Cortex of kidney (tissue), 1 donor: Measurements from ENCODE around the gene RAB8B.

ENCODE experiments used
- DNase-seq: peaks from one replicate; lab custom pipeline; 2025; lab: John Stamatoyannopoulos, UW

RAB8B gene

DNA sequence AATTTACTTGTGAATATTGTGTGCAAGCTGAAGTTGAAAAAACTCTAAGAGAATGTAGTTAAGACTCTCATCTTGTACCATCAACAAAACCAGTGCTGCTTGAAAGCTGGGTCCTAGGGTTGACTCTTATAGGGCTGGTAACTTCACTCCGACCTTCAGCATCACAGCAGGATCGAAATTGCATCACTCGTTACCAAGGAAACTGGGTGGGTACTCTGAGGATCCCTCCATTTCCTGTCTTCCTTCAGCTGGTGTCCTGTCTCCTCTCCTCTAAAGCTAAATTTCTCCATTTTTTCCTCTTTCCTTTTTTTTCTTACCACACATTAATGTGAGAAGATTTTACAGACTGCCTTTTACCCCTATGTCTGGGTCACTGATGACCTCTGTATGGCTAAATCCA is 85.0 kb downstream of the RAB8B start:
- no peak for DNase-seq

DNA sequence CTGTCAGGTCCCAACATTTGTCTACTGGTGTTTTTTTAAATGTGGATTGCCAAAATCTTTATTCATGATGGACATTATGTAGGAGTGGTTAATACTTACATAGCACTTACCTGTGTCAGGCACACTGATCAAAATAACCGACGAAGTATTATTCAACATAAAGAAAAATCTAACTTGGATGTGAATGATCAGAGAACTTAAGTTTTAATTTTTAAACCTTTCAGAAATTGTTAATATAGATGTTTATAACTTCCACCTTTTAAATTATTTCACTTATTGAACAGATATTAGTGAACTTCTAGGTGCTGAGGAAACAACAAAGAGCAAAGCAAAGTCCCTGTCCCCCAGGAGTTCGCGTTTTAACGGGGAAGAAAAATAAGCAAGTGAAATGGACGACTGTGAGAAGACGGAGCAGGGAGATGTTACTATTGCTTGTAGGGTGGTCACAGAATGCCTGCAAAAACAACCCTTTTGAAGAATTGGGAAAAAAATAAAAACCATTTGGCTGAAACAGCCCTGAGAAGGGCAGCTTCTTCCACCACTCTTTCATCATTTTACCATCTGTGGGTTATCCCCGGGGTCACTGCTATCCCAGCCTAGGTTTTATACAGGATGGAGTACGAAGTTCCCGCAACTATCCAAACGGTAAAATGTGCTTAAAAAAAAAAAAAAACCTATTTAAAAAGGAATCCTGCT is 87.1 kb downstream of the RAB8B start:
- no peak for DNase-seq

DNA sequence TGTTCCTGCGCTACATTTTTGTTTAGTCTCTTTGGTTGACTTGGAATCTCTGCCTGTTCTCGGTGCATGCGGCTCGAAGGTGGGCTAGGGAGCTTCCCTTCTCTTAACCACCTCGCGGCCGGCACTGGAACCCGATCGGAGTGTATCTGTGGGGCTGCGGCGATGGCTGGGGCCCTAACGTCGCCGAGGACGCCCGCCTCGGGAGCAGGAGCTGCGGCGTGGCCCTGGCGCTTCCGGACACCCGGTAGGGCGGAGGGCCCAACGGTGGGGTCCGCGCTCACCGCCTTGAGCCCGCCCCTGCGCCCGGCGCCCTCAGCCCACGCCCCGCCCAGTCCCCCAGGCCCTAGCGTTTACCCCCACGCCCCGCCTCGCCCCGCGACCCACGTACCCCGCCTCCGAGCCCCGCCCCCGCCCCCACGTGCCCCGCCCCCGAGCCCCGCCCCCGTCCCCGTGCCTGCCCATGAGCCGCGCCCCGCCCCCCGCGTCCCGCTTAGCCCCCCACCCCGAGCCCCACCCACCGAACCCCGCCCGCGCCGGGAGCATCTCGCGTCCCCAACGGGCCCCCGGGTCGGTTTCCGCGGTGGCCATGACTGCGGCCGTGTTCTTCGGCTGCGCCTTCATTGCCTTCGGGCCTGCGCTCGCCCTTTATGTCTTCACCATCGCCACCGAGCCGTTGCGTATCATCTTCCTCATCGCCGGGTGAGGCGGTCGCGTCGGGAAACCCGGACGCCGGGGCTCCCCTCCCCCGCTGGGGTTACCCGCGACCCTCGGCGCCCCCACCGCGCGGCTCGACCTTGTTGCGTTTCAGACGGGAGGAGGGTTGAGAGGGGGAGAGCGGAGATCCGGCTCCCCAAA is 87.9 kb downstream of the RAB8B start, which contains the start of gene APH1B:
TSS of gene APH1B (plus strand) at position 568 of the 855 bp plus-strand sequence. CDS start at position 587, 19 bp downstream.
- no peak for DNase-seq

DNA sequence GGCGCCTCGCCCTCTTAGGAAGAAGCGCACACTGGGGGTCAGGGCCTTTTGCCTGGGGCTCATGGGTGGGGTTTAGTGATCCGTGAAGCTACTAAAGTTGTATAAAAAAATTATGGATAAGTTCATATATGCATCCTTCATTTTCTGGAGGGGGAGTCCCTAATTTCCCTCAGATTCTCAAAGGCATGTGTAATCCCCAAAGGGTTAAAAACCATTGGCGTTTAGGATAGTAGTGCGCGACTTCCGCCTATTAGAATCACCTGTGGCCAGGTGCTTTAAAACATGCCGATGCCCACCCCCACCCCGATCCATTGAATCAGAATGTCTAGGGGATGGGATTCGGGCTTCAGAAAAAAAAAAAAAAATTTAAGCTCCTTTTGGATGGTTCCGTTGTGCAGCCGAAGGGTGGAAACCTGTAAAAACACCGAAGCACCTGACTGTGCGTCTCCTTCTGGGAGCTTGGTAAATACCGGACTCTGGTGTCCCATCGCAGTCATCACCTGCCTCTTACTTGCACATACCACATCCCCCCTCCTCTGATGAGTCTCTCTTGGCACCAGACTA is 88.6 kb downstream of the RAB8B start:
- no peak for DNase-seq

DNA sequence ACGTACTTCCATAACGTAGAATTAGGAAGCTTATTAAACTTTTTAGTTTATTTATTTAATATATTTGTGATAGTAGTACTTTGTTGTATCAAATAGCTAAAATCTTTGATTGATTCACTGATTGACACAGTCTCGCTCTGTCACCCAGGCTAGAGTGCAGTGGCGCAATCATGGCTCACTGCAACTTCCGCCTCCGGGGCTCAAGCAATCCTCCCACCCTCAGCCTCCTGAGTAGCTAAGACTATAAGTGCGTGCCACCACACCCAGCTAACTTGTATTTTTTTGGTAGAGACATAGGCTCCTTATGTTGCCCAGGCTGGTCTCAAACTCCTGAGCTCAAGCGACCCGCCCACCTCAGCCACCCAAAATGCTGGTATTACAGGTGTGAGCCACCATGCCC is 93.7 kb downstream of the RAB8B start:
- DNase-seq, result no peak

DNA sequence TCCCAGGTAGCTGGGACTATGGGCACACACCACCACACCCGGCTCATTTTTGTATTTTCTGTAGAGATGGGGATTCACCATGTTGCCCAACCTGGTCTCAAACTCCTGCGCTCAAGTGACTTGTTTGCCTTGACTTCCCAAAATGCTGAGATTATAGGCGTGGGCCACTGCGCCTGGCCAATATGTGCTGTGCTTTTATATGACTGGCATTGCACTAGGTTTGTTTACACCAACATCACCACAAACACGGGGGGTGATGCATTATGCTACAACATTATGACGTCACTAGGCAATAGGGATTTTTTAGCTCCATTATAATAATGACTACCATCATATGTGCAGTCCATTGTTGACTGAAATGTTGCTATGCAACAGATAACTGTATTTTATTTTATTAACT is 94.9 kb downstream of the RAB8B start:
- DNase-seq, result no peak

DNA sequence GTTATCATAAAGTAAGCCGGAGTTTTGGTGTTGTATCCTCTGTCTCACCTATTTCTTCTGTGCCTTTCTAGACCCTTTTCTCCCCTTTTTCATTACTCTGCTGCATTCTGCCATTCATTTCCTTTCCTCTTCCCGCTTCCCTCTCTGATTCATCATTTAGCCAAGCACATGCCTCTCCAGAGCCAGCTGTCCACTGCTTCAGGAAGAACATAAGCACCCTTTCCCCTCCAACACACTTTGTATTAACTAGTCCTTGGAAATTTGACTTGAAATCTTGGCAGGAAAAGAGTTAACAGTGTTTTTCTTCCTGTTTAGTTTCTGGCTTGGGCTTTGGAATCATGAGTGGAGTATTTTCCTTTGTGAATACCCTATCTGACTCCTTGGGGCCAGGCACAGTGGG is 97.7 kb downstream of the RAB8B start:
- DNase-seq, result no peak

DNA sequence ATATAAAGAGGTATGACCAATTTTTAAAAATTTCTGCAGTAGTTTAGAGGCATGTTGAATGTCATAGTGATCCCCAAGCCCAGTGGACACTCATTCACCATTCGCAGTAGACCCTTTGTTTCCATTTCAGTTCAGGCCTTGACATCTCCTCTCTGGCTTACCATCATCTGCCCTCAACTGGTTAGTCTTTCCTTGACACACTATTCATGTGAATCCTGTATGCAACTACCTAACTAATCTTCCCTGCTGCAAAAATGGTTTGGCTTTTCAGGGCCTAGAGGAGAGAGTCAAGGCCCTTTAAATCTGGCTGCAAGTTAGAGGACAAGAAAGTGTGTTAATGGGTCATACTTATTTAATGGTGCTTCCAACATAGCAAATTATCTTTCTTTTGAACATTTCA is 98.9 kb downstream of the RAB8B start:
- no peak for DNase-seq

DNA sequence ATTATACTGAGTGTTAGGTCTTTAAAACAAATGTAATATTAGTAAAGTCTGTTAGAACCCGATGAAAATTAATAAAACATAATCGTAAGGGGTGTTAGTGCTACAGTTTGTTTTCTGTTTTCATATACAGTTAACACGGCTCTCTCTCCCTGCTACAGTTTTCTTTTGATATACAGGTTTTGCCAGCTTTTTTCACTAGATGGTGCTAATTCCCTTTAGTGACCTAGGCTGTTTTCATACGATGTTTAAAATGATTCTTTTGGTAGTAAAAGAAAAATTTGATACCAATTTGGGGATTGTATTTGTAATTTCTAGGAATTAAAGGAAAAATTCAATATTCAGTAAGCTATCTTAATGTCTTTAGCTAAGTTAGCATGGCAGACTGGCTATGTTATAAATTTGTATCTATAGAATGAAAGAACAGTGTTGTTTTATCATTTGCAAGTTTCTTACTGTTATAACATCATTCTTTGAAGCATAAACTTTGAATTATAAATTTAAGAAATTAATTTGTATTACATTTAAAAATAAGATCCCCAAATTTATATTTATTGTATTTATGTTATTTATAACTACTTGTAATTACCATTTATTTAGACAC is 99.5 kb downstream of the RAB8B start:
- no peak for DNase-seq

DNA sequence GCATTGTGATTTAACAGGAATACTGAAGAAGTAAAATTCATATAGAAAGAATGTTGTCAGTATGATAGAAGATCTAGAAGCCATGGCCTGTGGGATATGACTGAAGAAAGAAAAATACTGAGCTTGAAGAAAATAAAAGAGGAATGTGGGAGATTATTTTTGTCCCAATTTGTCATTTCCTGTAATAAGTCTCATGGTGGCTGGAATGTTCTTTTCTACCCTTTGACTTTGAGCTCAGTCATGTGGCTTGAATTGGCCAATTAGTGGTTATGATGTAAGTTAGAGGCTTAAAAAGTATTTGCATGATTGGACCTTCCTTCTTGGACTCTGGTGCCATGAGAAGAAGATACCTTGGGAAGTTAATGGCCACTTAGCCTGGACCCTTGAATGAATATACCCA is 102.1 kb downstream of the RAB8B start:
- no peak for DNase-seq

DNA sequence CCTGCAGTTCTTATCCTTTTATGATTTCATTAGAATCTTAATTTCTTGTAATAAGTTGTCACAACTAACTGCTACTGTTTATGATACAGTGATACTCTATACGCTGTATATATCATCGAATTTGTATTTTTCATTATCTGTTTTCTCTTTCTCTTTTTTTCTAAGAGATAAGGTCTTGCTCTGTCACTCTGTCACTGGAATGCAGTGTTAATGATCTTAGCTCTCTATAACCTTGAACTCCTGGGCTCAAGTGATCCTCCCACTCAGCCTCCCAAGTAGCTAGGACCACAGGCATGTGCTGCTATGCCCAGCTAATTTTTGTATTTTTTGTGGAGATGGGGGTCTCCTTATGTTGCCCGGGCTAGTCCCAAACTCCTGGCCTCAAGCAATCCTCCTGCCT is 102.8 kb downstream of the RAB8B start:
- DNase-seq, result no peak

DNA sequence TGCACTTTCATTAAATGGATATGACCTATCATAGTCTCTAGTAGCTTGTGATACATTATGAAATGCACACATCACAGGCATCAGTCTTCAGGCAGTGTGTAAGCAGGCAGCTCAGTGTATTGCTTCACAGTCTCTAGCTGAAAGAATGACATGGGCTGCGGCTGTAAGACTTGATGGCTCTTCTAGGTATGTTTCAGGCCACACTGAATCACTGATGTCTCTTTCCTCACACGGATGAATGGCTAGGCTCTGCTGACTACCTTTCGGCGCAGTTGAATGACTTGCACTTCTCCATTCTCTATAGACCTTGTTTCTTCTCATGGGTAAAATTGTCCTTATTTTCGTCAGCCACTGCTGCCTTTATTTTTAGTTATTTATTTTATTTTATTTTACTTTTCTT is 103.4 kb downstream of the RAB8B start:
- no peak for DNase-seq

DNA sequence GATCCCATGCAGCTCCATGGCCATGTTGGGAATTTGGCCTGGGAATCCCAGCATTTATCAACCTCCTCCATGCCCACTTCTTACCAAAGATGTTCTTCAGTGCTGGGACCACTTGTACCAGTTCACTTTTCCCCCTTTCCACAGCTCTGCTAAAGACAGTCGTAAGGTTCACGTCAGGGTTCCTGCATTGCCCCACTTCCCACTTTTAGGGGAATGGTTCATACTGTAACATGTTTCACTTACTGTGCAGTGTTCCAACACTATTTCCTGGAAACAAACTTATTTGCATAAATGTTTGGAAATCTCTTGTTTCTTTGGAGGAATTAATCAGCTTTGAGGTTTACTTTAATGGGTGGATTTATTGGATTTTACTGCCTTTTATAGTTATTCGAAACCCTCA is 105.0 kb downstream of the RAB8B start:
- no peak for DNase-seq

DNA sequence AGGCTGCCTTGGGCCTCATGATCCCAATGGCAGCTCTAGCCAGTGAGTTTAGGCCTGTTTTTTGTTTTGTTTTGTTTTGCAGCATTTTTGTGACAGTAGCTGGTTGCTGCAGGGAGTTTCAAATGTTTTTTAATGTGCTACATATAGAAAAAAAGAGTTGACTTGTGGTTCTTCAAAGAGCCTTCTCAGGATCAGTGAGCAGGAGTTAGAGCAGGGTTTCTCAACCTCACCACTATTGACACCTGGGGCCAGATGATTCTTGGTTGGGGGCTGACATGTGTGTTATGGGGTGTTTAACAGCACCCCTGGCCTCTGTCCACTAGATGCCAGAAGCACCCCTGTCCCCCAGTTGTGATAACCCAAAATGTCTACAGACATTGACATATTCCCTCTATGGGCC is 105.9 kb downstream of the RAB8B start:
- no peak for DNase-seq

DNA sequence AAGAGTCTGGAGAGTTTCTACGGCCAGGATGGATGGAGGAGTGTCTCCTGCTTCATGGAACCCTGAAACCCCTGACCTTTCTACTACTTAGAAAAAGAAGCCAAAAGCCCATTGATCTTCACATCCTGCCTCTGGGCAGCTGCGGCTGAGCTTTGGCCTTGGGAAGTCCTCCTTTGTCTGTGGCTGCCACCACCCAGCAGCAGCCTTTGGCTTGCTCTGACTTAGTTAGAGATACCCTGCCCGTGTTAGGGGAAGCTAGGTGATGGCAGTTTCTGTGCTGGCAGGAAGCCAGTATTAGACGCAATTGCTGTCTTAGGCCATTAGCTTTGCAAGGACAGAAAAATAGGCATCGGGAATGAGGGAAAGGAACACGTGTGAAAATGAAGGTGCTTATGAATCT is 106.8 kb downstream of the RAB8B start:
- DNase-seq, result no peak

DNA sequence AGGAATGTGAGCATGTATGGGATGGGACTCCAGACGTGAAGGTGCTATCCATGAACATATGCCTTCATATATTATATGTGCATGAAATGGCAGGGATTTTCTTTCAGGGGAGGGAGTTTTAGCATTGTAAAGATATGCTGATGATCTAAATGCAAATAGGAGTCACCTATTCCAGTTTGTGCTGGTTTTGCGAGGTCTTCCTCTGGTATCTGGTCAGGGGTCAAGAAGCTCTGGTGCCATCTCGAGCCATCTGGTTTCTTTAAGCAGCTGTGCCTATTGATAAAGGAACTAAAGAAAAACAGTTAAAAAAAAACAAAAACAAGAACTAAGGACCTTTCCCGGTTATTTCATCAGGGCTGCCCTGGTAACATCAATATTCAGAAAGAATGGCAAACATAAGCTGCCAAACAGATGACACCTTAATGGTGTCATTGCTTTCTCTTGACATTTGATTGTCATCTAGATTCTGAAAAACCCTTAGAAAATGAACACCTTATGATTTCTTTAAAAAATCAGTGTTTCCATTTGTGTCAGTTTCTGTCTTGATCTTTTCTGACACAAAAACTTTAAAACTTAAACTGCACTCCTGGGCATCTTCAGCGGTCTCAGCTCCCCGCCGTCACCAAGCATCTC is 110.7 kb downstream of the RAB8B start:
- no peak for DNase-seq

DNA sequence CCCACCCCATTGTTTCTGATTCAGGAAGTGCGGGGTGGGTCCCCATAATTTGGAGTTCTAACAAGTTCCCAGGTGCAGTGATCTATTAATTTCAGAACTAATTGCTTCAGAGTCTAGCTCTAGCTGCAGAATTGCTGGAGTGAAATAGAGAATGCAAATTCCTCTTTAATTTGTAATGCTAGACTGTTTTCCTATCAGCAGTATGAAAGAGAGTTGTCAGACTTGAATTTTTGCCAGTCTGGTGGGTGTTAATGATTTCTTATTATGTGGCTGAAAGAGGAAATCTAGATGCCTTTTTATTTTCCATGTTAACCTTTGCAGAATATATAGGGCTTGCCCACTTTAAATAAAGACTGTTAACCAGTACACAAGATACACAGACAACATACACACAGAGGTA is 111.7 kb downstream of the RAB8B start:
- DNase-seq, result no peak

DNA sequence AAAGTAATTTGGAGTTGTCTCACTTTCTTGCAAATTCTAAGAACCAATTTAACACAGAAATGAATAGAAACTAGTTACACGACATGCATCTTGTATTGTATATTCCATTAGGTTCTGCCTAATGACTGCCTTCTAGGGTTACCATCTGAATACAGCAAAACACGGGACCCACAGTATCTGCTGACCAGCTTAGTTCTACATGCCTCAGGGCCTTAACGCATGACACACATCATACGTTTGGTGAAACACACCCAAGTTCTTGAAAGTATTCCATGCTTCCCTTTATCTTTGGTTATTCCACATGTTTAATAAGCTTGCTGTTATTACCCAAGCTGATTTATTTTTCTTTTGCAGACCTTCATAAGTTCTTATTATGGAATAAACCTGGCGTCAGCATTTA is 115.9 kb downstream of the RAB8B start:
- no peak for DNase-seq

DNA sequence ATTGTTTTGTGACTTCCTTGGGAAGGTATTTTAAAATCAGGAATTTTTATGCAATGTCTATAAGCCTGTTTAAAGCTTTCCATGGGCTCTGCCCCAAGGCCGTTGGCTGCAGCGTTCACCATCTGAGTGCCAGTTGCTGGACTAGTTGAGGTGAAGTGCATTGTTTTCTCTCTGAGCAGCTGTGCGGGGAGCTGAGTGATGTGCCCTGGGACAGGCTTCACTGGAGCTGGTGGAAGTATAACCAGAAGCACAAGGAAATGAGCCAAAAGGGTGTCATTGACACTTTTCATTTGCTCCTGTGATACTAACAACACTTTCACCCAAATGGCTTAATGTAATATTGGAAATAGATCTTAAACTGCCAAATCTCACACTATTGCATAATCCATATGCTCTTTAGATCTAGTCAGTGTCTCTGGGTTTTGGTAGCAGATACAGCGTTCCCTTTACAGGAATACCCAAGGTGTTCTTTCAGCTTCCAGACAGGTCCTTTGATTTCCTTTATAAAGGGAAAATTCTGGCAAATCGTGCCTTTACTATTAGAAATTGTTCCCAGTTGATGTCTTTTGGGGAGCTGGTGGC is 117.2 kb downstream of the RAB8B start:
- no peak for DNase-seq

DNA sequence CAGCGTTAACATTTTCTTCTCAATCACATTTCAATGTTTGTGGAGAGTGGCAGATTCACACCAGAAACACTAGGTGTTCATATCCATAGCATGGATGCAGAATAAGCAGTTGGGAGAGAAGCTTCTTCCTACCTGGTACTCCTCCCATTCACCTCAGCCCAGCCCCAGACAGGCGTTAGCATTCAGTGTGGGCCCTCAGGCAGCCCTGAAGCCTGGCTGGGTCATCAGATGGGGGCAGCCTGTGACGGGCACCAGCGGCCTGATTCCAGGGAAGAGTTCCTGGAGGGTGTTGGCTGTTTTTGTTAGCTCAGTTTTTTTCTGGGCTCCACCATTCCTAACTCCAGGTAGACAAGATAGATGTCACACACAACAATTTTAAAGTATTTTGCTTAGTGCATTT is 119.1 kb downstream of the RAB8B start:
- no peak for DNase-seq

DNA sequence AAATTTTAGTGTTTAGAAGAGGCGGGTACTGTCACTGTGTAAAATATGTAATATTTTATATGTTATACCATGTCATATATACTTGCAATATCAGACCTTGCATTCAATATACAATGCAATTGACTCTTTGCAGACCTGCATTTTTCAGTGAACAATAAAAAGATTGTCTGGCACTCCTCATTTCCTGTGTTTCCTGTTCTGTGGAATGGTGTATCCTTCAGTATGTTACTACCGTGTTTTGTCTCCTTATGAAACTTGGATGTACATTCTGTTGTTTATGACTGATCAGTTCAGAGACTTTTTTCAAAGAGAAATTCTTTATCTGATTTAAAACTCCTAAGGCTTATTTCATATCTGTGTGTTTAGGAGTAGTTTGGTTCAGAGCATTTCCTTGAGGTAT is 119.5 kb downstream of the RAB8B start:
- DNase-seq, result no peak

DNA sequence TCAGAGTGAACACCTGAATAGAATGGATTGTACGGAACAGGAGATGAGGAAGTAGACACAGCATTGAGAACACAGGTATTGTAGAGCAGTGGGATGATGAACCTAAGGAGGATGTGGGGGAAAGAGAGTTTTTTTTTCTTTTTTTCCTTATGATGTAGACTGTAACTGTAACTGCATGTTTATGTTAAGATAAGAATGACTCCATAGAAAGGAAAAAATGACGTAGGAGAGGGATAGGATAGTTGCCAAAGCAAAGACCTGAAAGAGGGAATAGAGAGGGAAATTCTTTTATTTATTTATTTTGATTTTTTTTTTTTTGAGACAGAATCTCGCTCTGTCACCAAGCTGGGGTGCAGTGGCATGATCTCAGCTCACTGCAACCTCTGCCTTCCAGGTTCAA is 121.2 kb downstream of the RAB8B start:
- no peak for DNase-seq
